ENCODE results near the gene ALS2CL.

The ALS2CL gene

DNA sequence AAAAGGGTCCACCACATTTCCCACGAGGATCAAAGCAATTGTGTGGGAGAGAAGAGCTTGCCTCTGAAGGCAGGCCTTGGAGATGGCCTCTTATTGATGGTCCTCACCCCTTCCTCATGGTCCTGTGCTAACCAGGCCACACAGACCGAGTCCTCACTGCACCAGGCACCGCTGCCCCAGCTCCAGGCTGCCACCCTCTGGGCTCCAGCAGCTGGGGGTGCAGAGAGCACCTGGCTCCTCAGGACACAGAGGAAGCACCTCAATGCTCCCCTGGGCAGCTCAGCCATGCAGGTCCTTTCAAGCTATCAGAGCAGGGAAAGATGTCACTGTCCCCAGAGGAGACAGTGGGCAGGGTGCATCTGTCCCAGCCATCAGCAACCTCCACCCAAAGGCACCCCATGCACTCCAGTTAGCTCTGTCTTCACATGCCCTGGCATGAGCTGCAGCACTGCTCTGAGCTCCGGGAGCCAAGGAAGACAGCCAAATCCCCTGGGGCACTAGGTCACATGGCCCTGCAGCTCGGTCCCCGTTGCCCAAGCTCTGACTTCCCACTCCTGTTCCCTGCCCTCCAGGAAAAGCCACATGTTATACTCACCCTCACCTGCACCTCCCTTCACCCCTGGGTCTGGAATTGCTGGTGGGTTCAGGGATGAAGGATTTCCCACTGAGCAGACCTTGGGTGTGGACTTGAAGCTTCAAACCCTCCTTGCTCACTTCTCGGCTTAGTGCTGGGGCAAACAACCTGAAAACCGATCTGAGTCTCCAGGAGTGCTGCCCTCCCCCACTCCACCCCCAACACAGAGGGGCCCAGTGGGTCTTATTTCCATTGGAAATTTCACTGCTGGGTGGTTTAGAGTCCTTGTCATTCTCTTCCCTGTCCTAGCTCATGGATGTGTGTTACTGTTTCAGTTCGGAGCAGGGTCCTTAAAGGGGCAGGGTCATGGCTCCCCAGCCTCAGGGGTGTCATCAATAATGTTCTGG lies 32.6 kb downstream of the ALS2CL start:
- no peak overlapping the region for H3K4me3 ChIP-seq (ENCODE audit: low read depth, low read length)
- TF ChIP-seq, protein P1, sequence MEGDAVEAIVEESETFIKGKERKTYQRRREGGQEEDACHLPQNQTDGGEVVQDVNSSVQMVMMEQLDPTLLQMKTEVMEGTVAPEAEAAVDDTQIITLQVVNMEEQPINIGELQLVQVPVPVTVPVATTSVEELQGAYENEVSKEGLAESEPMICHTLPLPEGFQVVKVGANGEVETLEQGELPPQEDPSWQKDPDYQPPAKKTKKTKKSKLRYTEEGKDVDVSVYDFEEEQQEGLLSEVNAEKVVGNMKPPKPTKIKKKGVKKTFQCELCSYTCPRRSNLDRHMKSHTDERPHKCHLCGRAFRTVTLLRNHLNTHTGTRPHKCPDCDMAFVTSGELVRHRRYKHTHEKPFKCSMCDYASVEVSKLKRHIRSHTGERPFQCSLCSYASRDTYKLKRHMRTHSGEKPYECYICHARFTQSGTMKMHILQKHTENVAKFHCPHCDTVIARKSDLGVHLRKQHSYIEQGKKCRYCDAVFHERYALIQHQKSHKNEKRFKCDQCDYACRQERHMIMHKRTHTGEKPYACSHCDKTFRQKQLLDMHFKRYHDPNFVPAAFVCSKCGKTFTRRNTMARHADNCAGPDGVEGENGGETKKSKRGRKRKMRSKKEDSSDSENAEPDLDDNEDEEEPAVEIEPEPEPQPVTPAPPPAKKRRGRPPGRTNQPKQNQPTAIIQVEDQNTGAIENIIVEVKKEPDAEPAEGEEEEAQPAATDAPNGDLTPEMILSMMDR (IDR thresholded peaks at IDR 0.05; ENCODE audit: low read depth, low read length): no peak

DNA sequence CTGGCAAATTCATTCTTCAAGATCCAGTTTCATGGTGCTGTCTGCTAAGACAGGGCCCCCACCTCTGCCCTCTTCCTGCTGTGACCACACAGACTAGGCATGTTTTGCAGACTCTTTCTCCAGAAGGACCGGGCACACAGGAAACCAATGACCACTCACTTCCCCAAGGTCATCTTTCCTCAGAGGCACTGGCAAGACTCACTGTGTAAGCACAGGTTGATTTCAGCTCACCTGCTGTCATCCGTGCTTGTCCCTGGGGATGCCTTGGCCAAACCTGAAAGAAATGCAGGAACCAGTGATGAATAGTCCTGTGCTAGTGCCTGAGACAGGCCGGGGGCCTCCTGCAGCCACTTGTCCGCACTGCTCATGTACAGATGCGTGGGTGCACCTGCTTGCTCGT lies 33.5 kb downstream of the ALS2CL start:
- H3K4me3 ChIP-seq (ENCODE audit: low read depth, low read length): no peak overlapping the region
- TF ChIP-seq, protein P1 (IDR thresholded peaks at IDR 0.05; ENCODE audit: low read depth, low read length): no peak

DNA sequence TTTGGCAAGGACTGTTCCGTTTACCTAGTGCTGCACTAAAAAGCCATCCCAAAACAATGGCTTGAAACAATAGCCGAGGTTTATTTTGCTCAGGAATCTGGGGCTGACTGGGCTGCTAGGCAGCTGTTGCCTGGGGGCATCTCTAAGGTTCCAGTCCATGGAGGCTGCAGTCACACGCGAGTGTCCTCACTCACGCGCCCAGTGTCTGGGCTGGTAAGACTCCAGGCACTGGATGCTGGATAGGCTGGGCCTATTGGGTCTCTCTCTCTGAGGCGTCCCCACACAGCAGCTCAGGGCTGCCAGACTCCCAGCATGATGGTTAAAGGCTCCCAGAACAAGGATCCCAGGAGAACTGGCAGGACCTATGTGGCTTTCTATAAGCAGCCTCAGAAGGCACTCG lies 34.2 kb downstream of the ALS2CL start:
- H3K4me3 ChIP-seq (ENCODE audit: low read depth, low read length): no peak overlapping the region
- TF ChIP-seq, protein P1 (IDR thresholded peaks at IDR 0.05; ENCODE audit: low read depth, low read length): no peak

DNA sequence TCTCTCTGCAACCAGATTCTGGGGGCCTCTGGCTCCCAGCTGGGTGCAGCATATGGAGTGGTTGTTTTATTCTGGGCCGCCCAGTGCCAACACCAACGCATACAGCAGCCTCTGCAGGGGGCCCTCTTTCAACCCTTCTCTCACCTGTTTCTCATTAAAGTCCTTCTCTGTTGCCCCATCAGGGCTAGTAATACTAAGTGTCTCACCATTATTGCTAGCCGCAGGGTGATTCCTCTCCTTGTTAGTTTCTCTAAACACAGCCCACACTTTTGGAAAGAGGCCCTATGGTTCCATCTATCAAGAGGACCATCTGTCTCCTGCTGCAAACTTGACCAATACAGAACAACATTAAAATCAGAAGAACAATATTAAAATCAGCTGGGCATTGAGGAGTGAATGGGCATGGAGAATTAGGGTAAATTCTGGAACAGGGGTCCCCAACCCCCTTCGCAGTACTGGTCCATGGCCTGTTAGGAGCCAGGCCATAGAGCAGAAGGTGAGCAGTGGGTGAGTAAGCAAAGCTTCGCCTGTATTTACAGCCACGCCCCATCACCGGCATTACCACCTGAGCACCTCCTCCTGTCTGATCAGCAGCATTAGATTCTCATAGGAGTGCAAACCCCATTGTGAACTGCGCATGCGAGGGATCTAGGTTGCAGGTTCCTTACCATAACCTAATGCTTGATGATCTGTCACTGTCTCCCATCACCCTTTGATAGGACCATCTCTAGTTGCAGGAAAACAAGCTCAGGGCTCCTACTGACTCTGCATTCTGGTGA lies 36.5 kb downstream of the ALS2CL start:
- no peak overlapping the region for H3K4me3 ChIP-seq (ENCODE audit: low read depth, low read length)
- TF ChIP-seq, protein P1 (IDR thresholded peaks at IDR 0.05; ENCODE audit: low read depth, low read length): no peak

DNA sequence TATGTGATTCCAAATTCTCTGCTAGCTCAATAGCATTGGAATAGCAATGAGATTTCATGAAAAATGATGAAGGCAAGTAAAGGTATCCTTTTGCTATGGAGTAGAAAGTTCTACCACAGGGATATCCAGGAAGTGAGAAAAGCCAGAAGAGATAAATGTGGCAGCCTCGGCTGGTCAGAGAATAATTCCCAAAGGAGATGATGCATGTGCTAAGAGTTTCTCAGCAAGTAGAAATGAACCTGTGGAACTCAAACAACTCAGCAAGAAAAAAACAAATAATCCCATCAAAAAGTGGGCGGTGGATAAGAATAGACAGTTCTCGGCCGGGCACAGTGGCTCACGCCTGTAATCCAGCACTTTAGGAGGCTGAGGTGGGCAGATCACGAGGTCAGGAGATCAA lies 38.2 kb downstream of the ALS2CL start:
- TF ChIP-seq, protein P1 (IDR thresholded peaks at IDR 0.05; ENCODE audit: low read depth, low read length): no peak
- H3K4me3 ChIP-seq (ENCODE audit: low read depth, low read length): no peak overlapping the region

DNA sequence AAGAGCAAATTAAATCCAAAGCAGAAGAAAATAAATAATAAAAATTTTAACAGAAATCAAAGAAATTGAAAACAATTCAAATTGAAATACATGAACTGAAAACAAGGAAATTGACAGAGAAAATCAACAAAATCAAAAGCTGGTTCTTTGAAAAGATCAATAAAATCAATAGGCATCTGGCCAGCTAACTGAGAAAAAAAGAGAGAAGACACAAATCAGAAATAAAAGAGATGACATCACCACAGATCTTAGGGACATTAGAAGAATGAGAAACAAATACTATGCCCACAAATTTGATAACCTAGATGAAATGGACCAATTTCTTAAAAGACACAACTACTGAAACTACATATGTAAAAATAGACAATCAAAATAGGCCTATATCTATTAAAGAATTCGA lies 42.4 kb downstream of the ALS2CL start:
- TF ChIP-seq, protein P1 (IDR thresholded peaks at IDR 0.05; ENCODE audit: low read depth, low read length): no peak

DNA sequence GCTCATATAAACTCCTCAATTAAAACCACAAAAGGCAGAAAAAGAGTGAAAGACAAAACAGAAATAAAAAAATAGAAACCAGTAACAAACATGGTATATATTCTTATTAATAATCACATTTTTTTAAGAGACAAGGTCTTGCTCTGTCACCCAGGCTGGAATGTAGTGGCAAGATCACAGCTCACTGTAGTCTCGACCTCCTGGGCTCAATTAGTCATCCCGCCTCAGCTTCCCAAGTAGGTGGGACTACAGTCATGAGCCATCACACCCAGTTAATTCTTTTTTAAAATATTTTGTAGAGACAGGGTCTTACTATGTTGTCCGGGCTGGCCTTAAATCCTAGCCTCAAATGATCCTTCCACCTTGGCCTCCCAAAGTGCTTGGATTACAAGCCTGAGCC lies 44.0 kb downstream of the ALS2CL start:
- TF ChIP-seq, protein P1 (IDR thresholded peaks at IDR 0.05; ENCODE audit: low read depth, low read length): no peak

More for the DNA sequence above, 42.4 kb downstream of the ALS2CL start:
- H3K4me3 ChIP-seq (ENCODE audit: low read depth, low read length): no peak overlapping the region

More for the DNA sequence above, 44.0 kb downstream of the ALS2CL start:
- H3K4me3 ChIP-seq (ENCODE audit: low read depth, low read length): no peak overlapping the region
